ENCODE results near the gene METTL16. TPM values are rescaled to one million over a fixed set of nuclear protein-coding genes. Genes with fewer than 3 reads are reported as not detected.

METTL16 gene
- total and polyA plus RNA-seq, 2 of the 4 experiments (the other 2 are of a cell fraction) = 11.8 to 15.4 TPM

GRCh38 chr17:2412561-2413021 lies 99.1 kb downstream of the METTL16 start:
- no peak overlapping the region for H2BK120ac ChIP-seq (ENCODE audit: low read depth, low read length)
- H4K5ac ChIP-seq (ENCODE audit: low read depth, low read length) = no peak overlapping the region
- H3K4me2 ChIP-seq (ENCODE audit: low read depth, low read length) = no peak overlapping the region
- peak; percentile 11; the same call in 1 of the 2 replicates for TF ChIP-seq SMC3 (IDR thresholded peaks at IDR 0.05; ENCODE audit: low read depth, low read length)
- 0 out of 2 replicates have a peak, but pooled peaks have one; percentile 22 for TF ChIP-seq CTCF (conservative IDR thresholded peaks at IDR 0.05; ENCODE audit: low read depth, low read length)
- no peak for TF ChIP-seq MAFK (IDR thresholded peaks at IDR 0.05; ENCODE audit: low read depth, low read length)
- no peak for TF ChIP-seq FOS (IDR thresholded peaks at IDR 0.05; ENCODE audit: low read depth, low read length)
- TF ChIP-seq MAZ (IDR thresholded peaks at IDR 0.05; ENCODE audit: borderline replicate concordance, low read depth, low read length) = peak; percentile 45
- 0 out of 2 replicates have a peak, but pooled peaks have one; percentile 3 for TF ChIP-seq RAD21 (IDR thresholded peaks at IDR 0.05; ENCODE audit: low read length)
- H3K14ac ChIP-seq (replicated peaks; ENCODE audit: low read depth, low read length) = 0 out of 2 replicates have a peak overlapping the region, but pooled peaks have one; percentile 37
- no peak overlapping the region for H3K18ac ChIP-seq (ENCODE audit: low read depth, low read length)
- H4K8ac ChIP-seq (ENCODE audit: low read depth in 2 of 2, low read length in 2 of 2) = peak overlapping the region in 1 of 2 experiments; percentile 55; a peak in 1 of 4 replicates
- H3K4me1 ChIP-seq (ENCODE audit: control insufficient read depth, insufficient read depth, low read length) = peaks cover 5% of the 10 kb centered on the region
- H4K91ac ChIP-seq (ENCODE audit: insufficient read depth, low read depth, low read length) = no peak overlapping the region
- peak overlapping the region; percentile 70; the same call in 1 of the 2 replicates for H2AK5ac ChIP-seq (ENCODE audit: low read depth, low read length)
- H2AFZ ChIP-seq (replicated peaks; ENCODE audit: low read length, poor library complexity) = peak overlapping the region; percentile 40
- H3K56ac ChIP-seq (ENCODE audit: extremely low read depth, insufficient read depth, low read length) = no peak overlapping the region
- ChIA-PET POLR2A (ENCODE audit: unreplicated experiment) (no interaction called here), CTCF (interaction anchor here (2.1 kb wide), 1 partner anchor 30 kb away, joined by 8 read pairs; no protein-coding TSS in a partner anchor)
- 14% methylated on average over 1 of the region's 2 CpGs; no CpG with 5 or more reads in 1 of the 2 experiments for WGBS, 2 experiments (ENCODE audit: extremely low coverage in 2 of 2, insufficient read length in 1 of 2)
- peaks cover 9% of the 10 kb centered on the region for H3K36me3 ChIP-seq (ENCODE audit: control insufficient read depth, insufficient read depth, low read length)
- in situ Hi-C loops (cut with MboI; ENCODE audit: low sequenced_read_pairs) (loop anchor here (5.0 kb wide), 1 partner anchor 35 kb away; no protein-coding TSS in a partner anchor), dilution Hi-C loops (cut with HindIII; ENCODE audit: low sequenced_read_pairs, unreplicated experiment) (no loop called here), intact Hi-C loops (cut with micrococcal nuclease) (no loop called here)
- H2AK9ac ChIP-seq (replicated peaks; ENCODE audit: low read depth, low read length, poor library complexity) = peak overlapping the region; percentile 83
- no peak overlapping the region for H2BK5ac ChIP-seq (ENCODE audit: low read depth, low read length, poor library complexity, severe bottlenecking)
- DNase-seq (no peak), ATAC-seq (ENCODE audit: low read depth) (peak; percentile 66)
- no peaks in the 10 kb centered on the region for H3K9me3 ChIP-seq (ENCODE audit: control insufficient read depth, insufficient read depth, low read length)
- H3K9me1 ChIP-seq (ENCODE audit: insufficient read depth, low read length) = peaks cover under 1% of the 10 kb centered on the region; the same call in 1 of the 2 replicates
- H3K4me3 ChIP-seq (ENCODE audit: insufficient read depth, low read depth, low read length) = no peak overlapping the region
- no TSS peak for BruUV-seq (replicated peaks)
- H4K20me1 ChIP-seq (ENCODE audit: insufficient read depth, low read length) = no peaks in the 10 kb centered on the region
- no peak overlapping the region for H3K4ac ChIP-seq (ENCODE audit: low read depth, low read length)
- no peak overlapping the region for H3K27ac ChIP-seq (ENCODE audit: insufficient read depth, low read length)
- no peaks in the 10 kb centered on the region for H3K27me3 ChIP-seq (ENCODE audit: control insufficient read depth, insufficient read depth, low read length)
- H3K79me1 ChIP-seq (ENCODE audit: low read depth in 1 of 2, low read length in 2 of 2) = peaks cover 4 to 15% of the 10 kb centered on the region in 2 experiments; a peak in 3 of 4 replicates
- no peak overlapping the region for H2BK20ac ChIP-seq (ENCODE audit: low read depth, low read length)
- 0 out of 2 replicates have a peak overlapping the region, but pooled peaks have one; percentile 36 for H3K9ac ChIP-seq (ENCODE audit: low read depth, low read length)
- H2BK15ac ChIP-seq (ENCODE audit: low read depth, low read length) = no peak overlapping the region
- H3K23ac ChIP-seq (ENCODE audit: low read depth, low read length) = no peak overlapping the region
